GM21390 (cell line): ENCODE measurements around the gene GABBR2.
"Not testable (repeated sequence)": the region's sequence is repeated elsewhere in the genome, so short reads cannot be mapped to it uniquely, and the experiment has no call there.

Experiments used
- ATAC-seq: cut with Tn5 transposase; IDR thresholded peaks from one replicate; pipeline ENCODE4 v1.9.1; 2021; ENCODE audit not compliant: unreplicated experiment

GABBR2 gene

GRCh38 chr9:98597236-98597771, 111.4 kb downstream of the GABBR2 start:
- ATAC-seq = no peak

GRCh38 chr9:98596486-98596885, 112.2 kb downstream of the GABBR2 start:
- no peak for ATAC-seq

DNA sequence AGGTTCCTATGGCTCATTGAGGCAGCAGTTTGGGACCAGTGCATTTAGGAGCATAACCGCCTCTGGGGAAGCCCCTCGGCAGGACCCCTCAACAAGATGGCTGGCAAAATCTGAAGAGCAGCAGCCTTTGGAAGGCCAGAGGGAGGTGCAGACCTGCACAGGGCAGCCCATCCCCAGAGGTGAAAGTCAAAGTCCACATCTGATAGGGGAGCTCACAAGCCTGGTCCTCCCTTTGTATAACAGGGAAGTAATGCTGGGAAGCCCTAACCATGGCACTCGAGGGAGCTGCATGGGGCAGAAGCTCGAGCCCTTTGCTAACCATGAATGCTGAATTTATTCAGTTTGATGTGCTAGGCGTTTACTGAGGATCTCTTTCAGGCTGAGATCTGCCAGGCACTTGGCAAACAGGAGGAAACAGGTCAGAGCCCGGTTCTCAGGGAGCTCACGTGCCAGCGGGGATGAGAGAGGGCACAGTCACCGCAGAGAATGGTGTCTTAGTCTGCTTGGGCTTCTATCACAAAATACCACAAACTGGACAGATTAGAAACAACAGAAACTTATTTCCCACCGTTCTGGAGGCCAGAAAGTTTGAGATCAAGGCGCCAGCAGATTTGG, 114.1 kb downstream of the GABBR2 start:
- ATAC-seq = no peak

DNA sequence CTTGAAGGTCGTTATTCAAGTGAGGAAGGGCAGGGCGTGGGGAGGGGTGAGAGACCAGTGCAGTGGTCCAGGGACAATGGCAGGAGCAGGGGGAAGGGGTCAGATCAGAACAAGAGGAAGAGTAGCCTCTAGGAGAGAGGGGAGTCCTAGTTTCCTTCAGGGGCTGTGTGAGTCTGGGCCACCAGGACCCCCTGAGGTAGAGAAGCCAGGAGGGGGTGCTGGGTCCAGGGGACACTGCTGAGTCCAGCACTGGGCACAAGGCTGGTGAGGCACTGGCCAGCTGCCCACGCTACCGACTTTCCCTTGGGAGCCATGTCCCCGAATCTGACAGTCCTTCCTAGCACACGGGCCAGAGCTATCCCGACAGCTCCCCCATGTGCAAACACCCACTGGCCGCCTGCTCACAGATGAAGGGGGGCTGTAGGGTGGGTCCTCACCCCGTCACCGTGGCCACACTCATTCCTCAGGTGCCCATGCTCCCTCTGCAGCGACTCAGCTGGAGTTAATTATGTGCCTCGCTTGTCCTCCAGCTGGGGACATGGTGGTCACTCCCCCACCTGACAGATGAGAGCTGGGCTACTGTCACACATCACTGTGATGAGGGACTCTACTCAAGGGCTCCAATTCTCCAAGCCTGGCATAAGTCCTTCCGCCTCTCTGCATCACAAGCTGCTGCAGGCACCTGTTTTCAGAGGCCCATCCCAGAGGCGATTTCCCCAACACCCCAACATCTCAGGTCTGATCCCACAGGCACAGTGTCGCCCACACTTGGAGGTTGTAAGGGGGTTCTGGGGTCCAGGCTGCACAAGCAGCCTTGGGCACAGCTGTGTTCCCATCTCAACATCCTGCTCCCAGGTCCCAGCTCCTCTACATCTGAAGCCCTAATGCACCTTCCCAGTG, 115.1 kb downstream of the GABBR2 start:
- ATAC-seq = no peak

GRCh38 chr9:98591696-98592095, 117.0 kb downstream of the GABBR2 start:
- ATAC-seq = no peak

- no peak for ATAC-seq
These were observed 118.6 kb downstream of the GABBR2 start for GRCh38 chr9:98590101-98590500.

GRCh38 chr9:98589102-98589501, 119.6 kb downstream of the GABBR2 start:
- no peak for ATAC-seq

DNA sequence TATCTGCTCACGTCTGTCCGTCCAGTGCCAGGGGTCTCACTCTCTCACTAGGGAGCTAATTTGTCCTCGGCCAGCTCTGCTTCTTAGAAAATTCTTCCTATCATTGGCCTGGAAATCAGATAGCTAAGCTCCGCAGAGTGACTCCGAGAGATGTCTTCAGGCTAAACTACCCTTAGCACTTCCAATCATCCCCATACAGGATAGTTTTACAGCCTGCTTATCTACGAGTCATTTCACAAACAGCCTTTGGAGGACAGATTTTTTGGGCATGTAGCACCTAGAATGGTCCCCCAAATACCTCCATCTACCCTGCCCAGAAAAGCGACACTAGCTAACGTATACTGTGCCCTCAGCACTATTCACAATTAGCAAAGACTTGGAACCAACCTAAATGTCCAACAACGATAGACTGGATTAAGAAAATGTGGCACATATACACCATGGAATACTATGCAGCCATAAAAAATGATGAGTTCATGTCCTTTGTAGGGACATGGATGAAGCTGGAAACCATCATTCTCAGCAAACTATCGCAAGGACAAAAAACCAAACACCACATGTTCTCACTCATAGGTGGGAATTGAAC, 123.8 kb downstream of the GABBR2 start:
- not testable (repeated sequence) for ATAC-seq

GRCh38 chr9:98584059-98584458, 124.7 kb downstream of the GABBR2 start:
- no peak for ATAC-seq

- ATAC-seq = no peak
These were observed 125.3 kb downstream of the GABBR2 start for GRCh38 chr9:98583417-98583816.

DNA sequence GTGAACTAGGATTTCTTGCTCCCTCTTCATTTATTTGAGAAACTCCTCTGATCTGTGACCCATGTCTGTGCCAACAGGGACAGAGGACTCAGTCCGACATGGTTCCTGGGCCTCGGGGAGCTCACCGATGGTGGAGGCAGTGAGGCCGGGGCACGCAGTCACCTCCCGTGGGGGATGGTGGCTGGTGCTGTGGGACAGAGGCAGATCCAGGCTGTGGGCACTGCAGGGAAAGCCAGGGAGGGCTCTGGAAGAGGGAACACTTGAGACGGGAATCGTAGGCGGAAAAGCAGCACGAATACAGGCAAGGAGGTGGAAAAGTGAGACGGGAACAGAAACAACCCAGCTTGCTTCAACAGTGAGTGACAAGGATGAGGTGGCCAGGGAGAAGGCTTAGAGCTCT, 127.8 kb downstream of the GABBR2 start:
- ATAC-seq = no peak

- no peak for ATAC-seq
These were observed 129.0 kb downstream of the GABBR2 start for GRCh38 chr9:98579700-98580099.

DNA sequence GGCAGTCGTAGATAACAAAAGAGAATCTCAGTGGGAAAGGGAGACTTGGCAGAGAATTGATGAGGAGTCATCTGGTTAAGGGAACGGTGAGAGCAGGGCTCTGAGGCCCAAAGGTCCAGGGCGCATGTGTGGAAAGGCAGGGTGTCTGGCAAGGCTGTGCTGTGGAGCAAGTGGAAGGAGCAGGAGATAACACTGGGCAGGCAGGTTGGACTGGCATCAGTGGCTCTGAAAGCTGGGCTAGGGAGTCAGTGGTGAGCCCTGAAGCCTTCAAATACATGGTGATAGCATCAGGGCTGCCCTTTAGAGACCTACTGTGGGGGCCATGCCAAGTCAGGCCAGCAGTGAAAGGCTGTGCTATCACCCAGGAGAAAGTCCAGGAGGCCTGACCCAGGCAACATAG, 131.3 kb downstream of the GABBR2 start:
- no peak for ATAC-seq

DNA sequence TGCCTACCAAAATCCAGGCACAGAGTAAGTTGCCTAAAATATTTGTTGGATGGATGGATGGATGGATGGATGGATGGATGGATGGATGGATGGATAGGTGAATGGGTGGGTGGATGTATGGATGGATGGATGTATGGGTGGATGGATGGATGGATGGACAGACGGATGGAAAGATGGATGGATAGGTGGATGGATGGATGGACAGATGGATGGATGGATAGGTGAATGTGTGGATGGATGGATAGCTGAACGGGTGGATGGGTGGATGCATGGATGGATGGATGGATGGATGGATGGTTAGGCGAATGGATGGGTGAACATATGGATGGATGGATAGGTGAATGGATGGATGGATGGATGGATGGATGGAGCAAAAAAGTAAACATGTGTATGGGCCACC, 131.9 kb downstream of the GABBR2 start:
- ATAC-seq = no peak

GRCh38 chr9:98576354-98576753, 132.4 kb downstream of the GABBR2 start:
- ATAC-seq = no peak

DNA sequence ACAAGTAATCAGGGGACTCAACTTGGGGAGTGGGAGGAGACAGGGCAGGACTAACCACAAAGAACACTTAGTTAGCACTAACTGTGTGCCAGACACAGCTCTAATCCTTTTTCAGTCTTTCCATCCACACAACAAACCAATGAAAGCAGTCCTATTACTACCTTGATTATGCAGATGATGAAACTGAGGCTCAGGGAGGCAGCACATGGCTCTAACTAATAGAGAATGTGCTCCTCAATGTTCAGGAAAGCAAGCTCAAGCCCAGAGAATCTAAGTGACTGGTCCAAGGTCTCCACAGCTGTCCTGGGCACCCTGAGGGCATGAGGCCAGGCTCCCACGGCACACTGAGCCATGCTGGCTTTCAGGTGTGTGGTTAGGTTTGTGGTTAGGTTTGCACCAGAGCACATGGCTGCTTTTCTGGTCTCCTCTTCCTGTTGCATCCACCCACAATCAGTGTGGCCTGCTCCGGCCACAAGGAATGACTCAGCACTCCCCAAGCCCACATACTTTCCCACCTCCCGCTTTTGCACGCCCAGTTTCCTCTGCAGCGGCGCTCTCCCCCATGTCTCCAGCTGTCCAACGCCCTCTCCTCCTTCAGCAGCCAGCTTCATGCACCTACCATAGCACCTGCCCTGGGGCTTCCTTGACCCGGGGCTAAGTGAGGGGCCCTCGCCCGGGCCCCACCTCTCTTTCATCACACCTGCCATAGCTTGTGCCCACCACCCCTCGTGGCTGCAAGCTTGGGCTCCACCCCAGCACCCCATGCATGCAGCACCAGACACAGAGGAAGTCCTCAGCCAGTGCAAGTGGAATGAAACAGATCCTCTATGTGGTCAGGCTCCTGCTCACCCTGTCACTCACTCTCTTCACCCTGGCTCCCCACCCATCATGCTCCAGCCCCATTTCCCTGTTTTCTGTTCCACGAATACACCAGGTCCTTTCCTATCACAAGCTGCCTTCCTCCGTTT, 133.1 kb downstream of the GABBR2 start:
- ATAC-seq = peak; percentile 87

GRCh38 chr9:98573749-98574278, 134.9 kb downstream of the GABBR2 start:
- no peak for ATAC-seq

DNA sequence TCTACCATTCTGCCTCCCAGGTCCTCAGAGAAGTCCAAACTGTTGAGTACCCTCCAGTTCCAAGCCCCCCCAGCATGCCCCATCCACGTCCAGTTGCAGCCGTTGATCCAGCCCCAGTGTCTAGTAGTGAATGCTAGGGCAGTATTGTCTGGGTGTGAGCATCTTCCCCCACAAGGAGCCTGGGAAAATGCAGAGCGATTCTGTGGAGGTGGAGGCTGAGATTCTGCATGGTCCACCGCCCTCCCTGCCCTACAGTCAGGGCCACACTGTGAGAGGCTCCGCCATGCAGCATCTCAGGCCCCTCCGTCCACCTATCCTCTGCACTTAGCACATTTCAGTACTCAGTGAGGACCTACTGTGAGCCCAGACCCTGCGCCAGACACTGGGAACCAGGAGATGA, 135.9 kb downstream of the GABBR2 start:
- no peak for ATAC-seq

DNA sequence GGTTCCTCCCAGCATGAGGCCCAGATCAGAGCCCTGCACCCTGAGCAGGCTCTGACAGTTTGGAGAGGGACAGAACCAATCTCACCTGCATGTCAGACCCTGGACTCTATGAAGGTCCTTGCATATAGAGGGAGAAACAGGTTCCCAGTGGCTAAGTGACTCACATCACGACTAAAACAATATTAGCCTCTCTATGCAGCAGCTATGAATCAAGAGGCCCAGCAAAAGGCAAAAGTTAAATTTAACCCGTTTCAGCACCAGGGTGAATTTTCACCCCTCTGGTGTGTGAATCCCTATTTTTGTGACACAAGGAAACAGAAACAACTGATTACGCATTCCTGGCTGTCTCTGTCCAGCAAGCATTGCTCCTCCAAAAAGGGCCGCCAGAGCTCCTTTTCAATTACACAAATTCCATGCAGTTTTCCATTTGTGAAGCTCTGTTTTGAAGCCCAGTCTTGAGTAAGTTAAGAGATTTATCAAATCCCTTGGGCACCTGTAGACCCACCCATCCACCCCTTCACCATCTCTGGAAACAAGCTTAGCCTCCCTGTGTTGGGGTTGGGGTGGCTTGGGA, 136.6 kb downstream of the GABBR2 start:
- no peak for ATAC-seq

DNA sequence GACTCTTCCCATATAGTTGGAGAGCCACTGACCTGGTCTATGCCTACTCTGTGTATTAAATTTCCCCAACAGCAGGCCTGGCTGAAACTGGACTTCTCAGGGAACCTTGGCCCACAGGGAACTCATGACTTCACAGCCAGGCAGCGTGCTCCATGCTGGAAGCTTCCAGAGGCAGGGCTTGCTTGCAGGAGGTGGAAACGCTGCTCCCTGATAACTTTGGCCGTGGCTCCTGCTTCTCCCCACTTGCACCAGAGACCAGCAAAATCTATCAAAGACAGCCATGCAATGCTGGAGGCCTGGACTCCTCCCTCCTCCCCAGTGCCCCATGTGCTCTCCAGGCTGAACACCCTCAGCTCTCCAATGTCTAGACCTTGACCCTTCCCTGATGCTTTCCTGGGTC, 137.1 kb downstream of the GABBR2 start:
- no peak for ATAC-seq
